Suprapubic skin (tissue), 3 donors: ENCODE data around the gene PRC1.

Source experiments
- POLR2A ChIP-seq, 2 donors: fragments of 450-650 bp; IDR thresholded peaks; one replicate each; pipeline ENCODE4 v1.6.1; 2017; ENCODE audit warnings: antibody characterized with exemption in 2 of 2, mild to moderate bottlenecking in 2 of 2, moderate library complexity in 2 of 2
- TF ChIP-seq, protein P1 (sequence below), 2 donors: fragments of 200-600 bp in 1 of 2; fragments of 450-650 bp in 1 of 2; sonication (generic) in 1 of 2; IDR thresholded peaks; one replicate each; pipeline ENCODE4 v1.5.1; 2016 to 2019; ENCODE audit warnings: antibody characterized with exemption in 2 of 2, mild to moderate bottlenecking in 1 of 2, moderate library complexity in 1 of 2

DNA sequence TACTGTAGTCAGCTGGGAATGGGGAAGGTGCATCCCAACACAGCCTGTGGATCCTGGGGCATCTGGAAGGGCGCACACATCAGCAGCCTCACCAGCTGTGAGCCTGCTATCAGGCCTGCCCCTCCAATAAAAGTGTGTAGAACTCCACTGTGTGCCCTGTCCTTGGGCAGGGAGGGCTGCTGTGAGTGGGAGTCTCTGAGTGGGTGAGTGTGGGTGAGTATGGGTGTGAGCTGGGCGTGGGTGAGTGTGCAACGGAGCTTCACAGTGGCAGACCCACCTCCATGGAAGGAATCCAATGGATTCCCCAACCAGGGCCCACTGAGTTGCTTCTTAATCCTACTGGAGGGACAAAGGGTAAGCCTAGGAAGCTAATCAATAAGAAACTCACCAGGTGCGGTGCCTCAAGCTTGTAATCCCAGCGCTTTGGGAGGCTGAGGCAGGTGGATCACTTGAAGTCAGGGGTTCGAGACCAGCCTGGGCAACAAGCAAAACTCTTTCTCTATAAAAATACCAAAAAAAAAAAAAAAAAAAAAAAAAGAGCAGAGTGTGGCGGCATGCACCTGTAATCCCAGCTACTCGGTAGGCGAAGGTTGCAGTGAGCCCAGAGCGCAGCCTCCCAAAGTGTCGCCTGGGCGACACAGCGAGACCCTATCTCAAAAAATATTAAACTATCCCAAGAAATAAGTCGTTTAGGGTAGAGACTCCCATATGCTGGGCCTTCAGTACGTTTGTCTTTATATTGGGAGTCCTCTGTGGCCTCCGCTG, 40.2 kb downstream of the PRC1 start:
- TF ChIP-seq, protein P1, sequence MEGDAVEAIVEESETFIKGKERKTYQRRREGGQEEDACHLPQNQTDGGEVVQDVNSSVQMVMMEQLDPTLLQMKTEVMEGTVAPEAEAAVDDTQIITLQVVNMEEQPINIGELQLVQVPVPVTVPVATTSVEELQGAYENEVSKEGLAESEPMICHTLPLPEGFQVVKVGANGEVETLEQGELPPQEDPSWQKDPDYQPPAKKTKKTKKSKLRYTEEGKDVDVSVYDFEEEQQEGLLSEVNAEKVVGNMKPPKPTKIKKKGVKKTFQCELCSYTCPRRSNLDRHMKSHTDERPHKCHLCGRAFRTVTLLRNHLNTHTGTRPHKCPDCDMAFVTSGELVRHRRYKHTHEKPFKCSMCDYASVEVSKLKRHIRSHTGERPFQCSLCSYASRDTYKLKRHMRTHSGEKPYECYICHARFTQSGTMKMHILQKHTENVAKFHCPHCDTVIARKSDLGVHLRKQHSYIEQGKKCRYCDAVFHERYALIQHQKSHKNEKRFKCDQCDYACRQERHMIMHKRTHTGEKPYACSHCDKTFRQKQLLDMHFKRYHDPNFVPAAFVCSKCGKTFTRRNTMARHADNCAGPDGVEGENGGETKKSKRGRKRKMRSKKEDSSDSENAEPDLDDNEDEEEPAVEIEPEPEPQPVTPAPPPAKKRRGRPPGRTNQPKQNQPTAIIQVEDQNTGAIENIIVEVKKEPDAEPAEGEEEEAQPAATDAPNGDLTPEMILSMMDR (IDR thresholded peaks at IDR 0.05) = no peak
- no peak for TF ChIP-seq POLR2A (IDR thresholded peaks at IDR 0.05)
